Calu3 (cell line): ENCODE measurements around the gene ERP44. TPM values are rescaled to one million over a fixed set of nuclear protein-coding genes. Genes with fewer than 3 reads are reported as not detected.
A peak's percentile ranks its signal among the peaks of the same experiment; 100 is the strongest.

Experiments used
- BruUV-seq: library from RNA; stranded (reverse); fragments of 400-500 nt; replicated peaks from 2 replicates; lab custom pipeline; 2021; lab: Mats Ljungman, UMichigan
- CTCF ChIA-PET: fragments of 300-600 bp; sonication (Branson Sonifier 250); formaldehyde crosslinking; loops from one replicate; lab custom pipeline; 2022; ENCODE audit warnings: antibody characterized with exemption; lab: Charles Lee
- DNase-seq: peaks from one replicate; pipeline ENCODE4 v3.0.0; 2022
- H3K27ac Mint-ChIP-seq: one replicate; pipeline ENCODE4 v1.8.0; 2022; ENCODE audit warnings: mixed read lengths; ENCODE audit not compliant: unreplicated experiment
- H3K27me3 Mint-ChIP-seq: one replicate; pipeline ENCODE4 v1.8.0; 2022; ENCODE audit warnings: mixed read lengths; ENCODE audit not compliant: unreplicated experiment
- H3K36me3 Mint-ChIP-seq: one replicate; pipeline ENCODE4 v1.8.0; 2022; ENCODE audit warnings: mild to moderate bottlenecking, moderate library complexity, mixed read lengths; ENCODE audit not compliant: insufficient read depth, unreplicated experiment
- H3K4me1 Mint-ChIP-seq: one replicate; pipeline ENCODE4 v1.8.0; 2022; ENCODE audit warnings: mild to moderate bottlenecking, low read depth, mixed read lengths; ENCODE audit not compliant: unreplicated experiment
- H3K4me3 Mint-ChIP-seq: one replicate; pipeline ENCODE4 v1.8.0; 2022; ENCODE audit warnings: mild to moderate bottlenecking, low read depth, moderate library complexity, mixed read lengths; ENCODE audit not compliant: unreplicated experiment
- H3K9me3 Mint-ChIP-seq: one replicate; pipeline ENCODE4 v1.8.0; 2022; ENCODE audit warnings: low read depth, mixed read lengths; ENCODE audit not compliant: unreplicated experiment
- CTCF ChIP-seq: fragments of 200-600 bp; IDR thresholded peaks from one replicate; pipeline ENCODE4 v1.8.0; 2022; ENCODE audit warnings: antibody characterized with exemption; ENCODE audit not compliant: unreplicated experiment
- intact Hi-C: fragments of 100-400 bp; cut with micrococcal nuclease; formaldehyde crosslinking; loops from one replicate; pipeline ENCODE4 v1.10.0; 2022; ENCODE audit not compliant: unreplicated experiment
- total RNA-seq: library from RNA; stranded (reverse); gene quantifications from 2 replicates; pipeline ENCODE4 v1.2.3, GENCODE V29; 2022

The ERP44 gene
- total RNA-seq, 1 experiment from 2014 or later: 12.3 TPM

GRCh38 chr9:100012279-100012678, 86.5 kb downstream of the ERP44 start:
- intact Hi-C loops: loop anchor here (5.0 kb wide), 2 partner anchors 190 to 205 kb away; partner anchors contain the start of gene NR4A3
- TF ChIP-seq CTCF: no peak

GRCh38 chr9:100011062-100011681, 87.6 kb downstream of the ERP44 start:
- CTCF ChIA-PET: interaction anchor here (0.6 kb wide), 1 partner anchor 1862 kb away, joined by 4 read pairs; no protein-coding TSS in a partner anchor
- H3K9me3 Mint-ChIP-seq: peaks cover 3% of the 10 kb centered on the region
- no peaks in the 10 kb centered on the region for H3K27me3 Mint-ChIP-seq
- peaks cover 7% of the 10 kb centered on the region for H3K36me3 Mint-ChIP-seq
- DNase-seq: peak; percentile 13
- BruUV-seq: no TSS peak
- no peak overlapping the region for H3K4me3 Mint-ChIP-seq
- H3K27ac Mint-ChIP-seq: no peak overlapping the region
- intact Hi-C loops: loop anchor here (5.0 kb wide), 2 partner anchors 189 to 204 kb away; partner anchors contain the start of gene NR4A3
- no peaks in the 10 kb centered on the region for H3K4me1 Mint-ChIP-seq
- TF ChIP-seq CTCF: peak; percentile 14

More at GRCh38 chr9:100012279-100012678, 86.5 kb downstream of the ERP44 start:
- H3K27me3 Mint-ChIP-seq: no peaks in the 10 kb centered on the region
- no TSS peak for BruUV-seq
- peaks cover 7% of the 10 kb centered on the region for H3K36me3 Mint-ChIP-seq
- no peak overlapping the region for H3K27ac Mint-ChIP-seq
- CTCF ChIA-PET: no interaction called here
- H3K4me3 Mint-ChIP-seq: no peak overlapping the region
- peaks cover 3% of the 10 kb centered on the region for H3K9me3 Mint-ChIP-seq
- no peak for DNase-seq
- H3K4me1 Mint-ChIP-seq: no peaks in the 10 kb centered on the region

GRCh38 chr9:99999797-100000196, 99.0 kb downstream of the ERP44 start:
- Mint-ChIP-seq H3K27me3 (no peaks in the 10 kb centered on the region), H3K4me1 (no peaks in the 10 kb centered on the region), H3K9me3 (no peaks in the 10 kb centered on the region), H3K36me3 (no peaks in the 10 kb centered on the region), H3K27ac (no peak overlapping the region), H3K4me3 (no peak overlapping the region)
- intact Hi-C loops: no loop called here
- DNase-seq: no peak
- BruUV-seq: no TSS peak
- CTCF ChIA-PET: no interaction called here
- TF ChIP-seq CTCF: no peak

GRCh38 chr9:99998866-99999265, 99.9 kb downstream of the ERP44 start:
- Mint-ChIP-seq H3K4me1 (no peaks in the 10 kb centered on the region), H3K36me3 (no peaks in the 10 kb centered on the region), H3K27ac (no peak overlapping the region), H3K9me3 (no peaks in the 10 kb centered on the region), H3K4me3 (no peak overlapping the region), H3K27me3 (no peaks in the 10 kb centered on the region)
- no peak for DNase-seq
- intact Hi-C loops: no loop called here
- no TSS peak for BruUV-seq
- CTCF ChIA-PET: no interaction called here
- TF ChIP-seq CTCF: no peak
